ENCODE data around the gene WDPCP.

DNA sequence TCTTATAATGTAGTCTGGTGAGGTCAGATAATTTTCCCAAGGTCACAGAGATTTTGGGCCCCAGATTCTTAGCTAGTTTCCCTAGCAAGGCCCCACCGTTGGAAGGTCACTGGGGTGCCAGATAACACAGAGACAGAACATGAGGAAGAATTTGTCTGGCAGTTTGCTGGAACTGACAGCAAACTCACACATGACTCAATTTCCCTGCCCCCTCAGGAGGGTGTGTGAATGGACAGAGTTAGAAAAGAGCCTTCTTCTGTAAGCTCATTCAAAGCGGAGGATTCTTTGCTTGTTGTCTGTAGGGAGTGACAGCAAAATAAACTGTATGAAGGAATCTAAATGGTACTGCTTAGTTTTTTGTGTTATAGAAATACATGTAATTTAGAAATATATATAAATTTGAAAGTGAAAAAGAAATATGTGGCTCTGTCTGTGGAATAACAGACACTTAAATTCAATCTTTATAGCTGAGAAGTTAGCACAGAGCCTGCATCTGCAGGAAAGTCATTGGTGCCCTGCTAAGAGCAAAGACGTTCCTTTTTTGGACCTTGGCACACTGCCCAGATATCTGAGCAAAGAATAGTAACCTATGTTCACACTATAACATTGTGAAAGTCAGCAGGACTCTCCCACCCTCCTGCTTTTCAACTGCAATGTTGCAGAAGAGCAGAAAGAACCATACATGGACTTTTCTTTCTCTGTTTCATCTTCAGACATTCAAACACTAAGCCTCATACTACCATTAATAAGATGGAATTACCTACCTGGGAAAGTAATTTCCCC lies 2.5 kb upstream of the WDPCP start:
- no peak for TF ChIP-seq POLR2A (IDR thresholded peaks at IDR 0.05)
- TF ChIP-seq, protein P1, sequence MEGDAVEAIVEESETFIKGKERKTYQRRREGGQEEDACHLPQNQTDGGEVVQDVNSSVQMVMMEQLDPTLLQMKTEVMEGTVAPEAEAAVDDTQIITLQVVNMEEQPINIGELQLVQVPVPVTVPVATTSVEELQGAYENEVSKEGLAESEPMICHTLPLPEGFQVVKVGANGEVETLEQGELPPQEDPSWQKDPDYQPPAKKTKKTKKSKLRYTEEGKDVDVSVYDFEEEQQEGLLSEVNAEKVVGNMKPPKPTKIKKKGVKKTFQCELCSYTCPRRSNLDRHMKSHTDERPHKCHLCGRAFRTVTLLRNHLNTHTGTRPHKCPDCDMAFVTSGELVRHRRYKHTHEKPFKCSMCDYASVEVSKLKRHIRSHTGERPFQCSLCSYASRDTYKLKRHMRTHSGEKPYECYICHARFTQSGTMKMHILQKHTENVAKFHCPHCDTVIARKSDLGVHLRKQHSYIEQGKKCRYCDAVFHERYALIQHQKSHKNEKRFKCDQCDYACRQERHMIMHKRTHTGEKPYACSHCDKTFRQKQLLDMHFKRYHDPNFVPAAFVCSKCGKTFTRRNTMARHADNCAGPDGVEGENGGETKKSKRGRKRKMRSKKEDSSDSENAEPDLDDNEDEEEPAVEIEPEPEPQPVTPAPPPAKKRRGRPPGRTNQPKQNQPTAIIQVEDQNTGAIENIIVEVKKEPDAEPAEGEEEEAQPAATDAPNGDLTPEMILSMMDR (IDR thresholded peaks at IDR 0.05), result no peak
